C4-2B (cell line): ENCODE results near the gene SLC23A2.
"Not testable (repeated sequence)": the region's sequence is repeated elsewhere in the genome, so short reads cannot be mapped to it uniquely, and the experiment has no call there.

Experiments used
- H3K27ac ChIP-seq: fragments of 450-650 bp; 2 replicates; pipeline ENCODE4 v1.5.1; 2017
- ZFX ChIP-seq: fragments of 450-650 bp; IDR thresholded peaks from 2 replicates; pipeline ENCODE4 v1.6.1; 2017
- TF ChIP-seq, protein P1 (sequence below): fragments of 450-650 bp; conservative IDR thresholded peaks from 2 replicates; pipeline ENCODE4 v1.5.1; 2017; ENCODE audit warnings: mild to moderate bottlenecking

Gene SLC23A2

DNA sequence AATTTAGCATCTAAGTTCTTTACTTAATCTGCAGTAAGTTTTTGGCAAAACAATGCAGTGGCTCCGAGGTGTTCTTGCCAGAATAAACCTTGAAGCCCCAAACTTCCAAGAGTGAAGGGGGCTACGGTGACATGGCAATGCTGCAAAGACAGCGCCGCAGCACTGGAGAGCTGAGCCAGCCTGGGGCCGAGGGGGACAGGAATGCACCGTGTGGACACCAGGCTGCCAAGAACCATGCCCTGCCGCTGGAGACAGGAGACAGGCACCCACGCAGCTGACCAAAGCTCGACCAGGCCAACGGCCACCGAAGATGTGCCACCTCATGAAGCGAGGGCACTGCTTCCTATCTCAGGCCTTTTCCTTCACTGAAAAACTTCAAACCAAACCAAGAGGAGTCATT lies 146.2 kb downstream of the SLC23A2 start:
- TF ChIP-seq ZFX = no peak
- TF ChIP-seq, protein P1, sequence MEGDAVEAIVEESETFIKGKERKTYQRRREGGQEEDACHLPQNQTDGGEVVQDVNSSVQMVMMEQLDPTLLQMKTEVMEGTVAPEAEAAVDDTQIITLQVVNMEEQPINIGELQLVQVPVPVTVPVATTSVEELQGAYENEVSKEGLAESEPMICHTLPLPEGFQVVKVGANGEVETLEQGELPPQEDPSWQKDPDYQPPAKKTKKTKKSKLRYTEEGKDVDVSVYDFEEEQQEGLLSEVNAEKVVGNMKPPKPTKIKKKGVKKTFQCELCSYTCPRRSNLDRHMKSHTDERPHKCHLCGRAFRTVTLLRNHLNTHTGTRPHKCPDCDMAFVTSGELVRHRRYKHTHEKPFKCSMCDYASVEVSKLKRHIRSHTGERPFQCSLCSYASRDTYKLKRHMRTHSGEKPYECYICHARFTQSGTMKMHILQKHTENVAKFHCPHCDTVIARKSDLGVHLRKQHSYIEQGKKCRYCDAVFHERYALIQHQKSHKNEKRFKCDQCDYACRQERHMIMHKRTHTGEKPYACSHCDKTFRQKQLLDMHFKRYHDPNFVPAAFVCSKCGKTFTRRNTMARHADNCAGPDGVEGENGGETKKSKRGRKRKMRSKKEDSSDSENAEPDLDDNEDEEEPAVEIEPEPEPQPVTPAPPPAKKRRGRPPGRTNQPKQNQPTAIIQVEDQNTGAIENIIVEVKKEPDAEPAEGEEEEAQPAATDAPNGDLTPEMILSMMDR = no peak
- peak overlapping the region; percentile 15 for H3K27ac ChIP-seq

DNA sequence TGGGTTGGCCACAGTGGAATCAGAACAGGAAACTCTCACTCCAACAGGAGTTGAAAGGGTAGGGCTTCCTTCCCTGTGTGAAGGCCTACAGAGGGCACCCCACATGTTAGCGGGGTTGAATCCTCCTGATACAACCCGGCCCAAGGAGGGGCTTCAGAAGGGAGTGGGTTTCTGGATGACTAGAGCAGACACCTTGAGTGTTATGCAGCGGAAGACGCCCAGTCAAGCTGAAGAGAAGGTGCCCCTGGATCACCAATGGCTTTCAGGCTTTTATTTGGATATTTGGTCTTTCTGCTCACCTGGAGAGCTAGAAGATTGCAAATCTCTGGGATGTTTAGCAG lies 146.8 kb downstream of the SLC23A2 start:
- H3K27ac ChIP-seq = no peak overlapping the region
- TF ChIP-seq, protein P1 = no peak
- TF ChIP-seq ZFX = no peak

DNA sequence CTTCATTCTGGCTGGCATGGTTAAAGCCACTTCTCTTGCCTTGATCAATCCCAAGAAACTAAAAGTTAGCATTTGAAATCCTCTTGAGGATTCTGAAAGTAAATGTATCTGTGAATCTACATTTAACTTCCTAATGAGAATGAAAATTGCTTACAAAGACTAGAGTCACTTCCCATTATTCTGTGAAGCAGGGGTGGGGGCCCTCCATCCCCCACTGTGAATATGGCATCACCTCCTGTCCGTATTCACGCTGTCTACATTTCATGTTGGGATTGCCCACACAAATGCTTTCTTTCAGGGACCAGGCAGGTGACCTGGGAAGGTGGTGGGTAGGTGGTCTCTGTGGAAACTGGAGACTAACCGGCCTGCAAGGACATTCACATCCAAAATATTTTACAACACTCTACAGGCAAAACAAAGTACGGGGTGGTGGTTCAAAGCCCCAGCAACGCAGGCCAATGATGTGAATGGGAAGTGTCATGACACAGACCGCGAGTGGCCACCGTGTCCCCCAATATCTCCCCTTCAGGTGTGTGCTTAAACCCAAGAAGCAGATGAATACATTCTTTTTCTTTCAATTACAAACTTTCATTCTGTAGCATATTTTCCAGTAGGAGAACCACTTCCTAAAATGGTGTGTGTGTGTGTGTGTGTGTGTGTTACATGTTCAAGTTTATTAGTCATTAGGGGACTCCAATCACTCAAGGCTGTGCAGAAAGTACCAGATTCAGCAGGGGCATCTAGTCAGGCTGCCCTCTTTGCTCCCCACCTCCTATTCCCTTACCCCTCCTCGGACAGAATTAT lies 147.4 kb downstream of the SLC23A2 start:
- TF ChIP-seq ZFX = no peak
- TF ChIP-seq, protein P1 = no peak
- no peak overlapping the region for H3K27ac ChIP-seq

- H3K27ac ChIP-seq = no peak overlapping the region
- no peak for TF ChIP-seq ZFX
- TF ChIP-seq, protein P1 = no peak
Observed at GRCh38 chr20:4853004-4853403, 148.3 kb downstream of the SLC23A2 start.

DNA sequence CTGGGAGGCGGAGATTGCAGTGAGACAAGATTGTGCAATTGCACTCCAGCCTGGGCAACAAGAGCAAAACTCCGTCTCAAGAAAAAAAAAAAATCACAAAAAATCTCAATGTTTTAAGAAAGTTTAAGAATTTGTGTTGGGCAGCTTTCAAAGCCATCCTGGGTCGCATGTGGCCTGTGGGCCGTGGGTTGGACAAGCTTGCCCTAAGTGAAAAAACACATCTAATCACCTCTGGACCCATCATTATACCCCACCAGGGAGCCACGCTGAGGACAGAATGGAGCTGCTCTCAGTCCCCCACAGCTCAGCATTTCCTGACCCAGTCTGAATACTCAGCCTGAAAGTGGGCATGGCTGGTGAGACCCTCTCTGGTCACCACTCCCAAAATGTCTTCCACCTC lies 150.3 kb downstream of the SLC23A2 start:
- TF ChIP-seq ZFX = no peak
- TF ChIP-seq, protein P1 = no peak
- H3K27ac ChIP-seq = no peak overlapping the region

GRCh38 chr20:4848829-4849228 lies 152.5 kb downstream of the SLC23A2 start:
- H3K27ac ChIP-seq = not testable (repeated sequence)

DNA sequence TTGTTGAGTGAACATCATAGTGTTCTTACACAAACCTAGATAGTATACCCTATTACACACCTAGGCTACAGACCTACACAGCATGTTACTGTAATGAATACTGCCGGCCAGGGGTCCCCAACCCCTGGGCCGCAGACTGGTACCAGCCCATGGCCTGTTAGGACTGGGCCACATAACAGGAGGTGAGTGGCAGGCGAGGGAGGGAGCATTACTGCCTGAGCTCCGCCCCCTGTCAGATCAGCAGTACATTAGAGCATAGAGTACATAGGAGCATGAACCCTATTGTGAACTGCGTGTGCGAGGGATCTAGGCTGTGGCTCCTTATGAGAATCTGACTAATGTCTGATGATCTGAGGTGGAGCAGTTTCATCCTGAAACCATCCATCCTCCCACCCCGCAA lies 153.3 kb downstream of the SLC23A2 start:
- TF ChIP-seq, protein P1 = no peak
- TF ChIP-seq ZFX = no peak
- H3K27ac ChIP-seq = no peak overlapping the region

DNA sequence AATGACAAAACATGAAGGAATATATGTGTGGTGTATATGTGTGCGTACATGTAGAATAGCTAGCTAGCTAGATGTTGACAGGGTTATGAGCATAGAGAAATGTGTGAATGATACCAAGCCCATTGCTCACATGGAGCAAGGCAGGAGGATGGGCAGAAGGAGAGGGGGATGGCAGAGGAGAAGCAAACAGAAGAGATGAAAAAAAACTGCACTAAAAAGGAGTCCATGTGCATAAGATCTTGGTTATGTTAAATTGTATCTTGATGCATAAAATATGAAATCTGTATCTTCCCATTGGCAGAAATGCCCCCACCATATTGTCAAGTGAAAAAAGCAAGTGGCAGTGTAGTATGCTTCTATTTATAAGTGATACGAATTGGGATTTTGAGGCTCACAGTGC lies 154.5 kb downstream of the SLC23A2 start:
- TF ChIP-seq ZFX = no peak
- TF ChIP-seq, protein P1 = no peak
- no peak overlapping the region for H3K27ac ChIP-seq
